Heart left ventricle (tissue), 13 donors: ENCODE measurements around the gene C3orf22.

Experiments
- POLR2A ChIP-seq, 2 donors: fragments of 450-650 bp; IDR thresholded peaks; one replicate each; pipeline ENCODE4 v1.6.1; 2017; ENCODE audit warnings: antibody characterized with exemption in 2 of 2, mild to moderate bottlenecking in 2 of 2, moderate library complexity in 2 of 2
- TF ChIP-seq, protein P1 (sequence below), 12 donors: fragments of 200-600 bp; sonication (generic) in 4 of 12; IDR thresholded peaks; one replicate each; pipeline versions ENCODE4 v1.5.0 to v1.8.0; 2018 to 2022; ENCODE audit warnings: antibody characterized with exemption in 12 of 12, mild to moderate bottlenecking in 5 of 12
- donor health status: ischemic (EF 13 %, LVEDD 7.1; RV severe dilation, severe dysfunction).
- donor health status: DM: no; HTN: yes; CAD: no.
- donor health status: DM: no; HTN: no; CAD: no.
- donor health status: ischemic (EF 25% LVEDD 6.9; RV normal size, moderate dysfunction).
- donor health status: ischemic (EF 25% LVEDD 5.7; RV mildly dilated, moderate dysfunction).
- donor health status: ischemic (EF 35%, LVEDD 5.7; RV mildly dilated, moderate dysfunction).
- donor health status: nonischemic (EF 11% LVEDD 7.7; RV severe dilation, severe dysfunction).
- donor health status: DM: yes; HTN: yes; CAD: no.
- donor health status: PGD.
- donor health status: ischemic (EF 29% LVEDD 5.4; RV normal size, mild dysfunction).
- donor health status: nonischemic (EF 23%, LVEDD 6.1; RV moderate dilation, normal function).

DNA sequence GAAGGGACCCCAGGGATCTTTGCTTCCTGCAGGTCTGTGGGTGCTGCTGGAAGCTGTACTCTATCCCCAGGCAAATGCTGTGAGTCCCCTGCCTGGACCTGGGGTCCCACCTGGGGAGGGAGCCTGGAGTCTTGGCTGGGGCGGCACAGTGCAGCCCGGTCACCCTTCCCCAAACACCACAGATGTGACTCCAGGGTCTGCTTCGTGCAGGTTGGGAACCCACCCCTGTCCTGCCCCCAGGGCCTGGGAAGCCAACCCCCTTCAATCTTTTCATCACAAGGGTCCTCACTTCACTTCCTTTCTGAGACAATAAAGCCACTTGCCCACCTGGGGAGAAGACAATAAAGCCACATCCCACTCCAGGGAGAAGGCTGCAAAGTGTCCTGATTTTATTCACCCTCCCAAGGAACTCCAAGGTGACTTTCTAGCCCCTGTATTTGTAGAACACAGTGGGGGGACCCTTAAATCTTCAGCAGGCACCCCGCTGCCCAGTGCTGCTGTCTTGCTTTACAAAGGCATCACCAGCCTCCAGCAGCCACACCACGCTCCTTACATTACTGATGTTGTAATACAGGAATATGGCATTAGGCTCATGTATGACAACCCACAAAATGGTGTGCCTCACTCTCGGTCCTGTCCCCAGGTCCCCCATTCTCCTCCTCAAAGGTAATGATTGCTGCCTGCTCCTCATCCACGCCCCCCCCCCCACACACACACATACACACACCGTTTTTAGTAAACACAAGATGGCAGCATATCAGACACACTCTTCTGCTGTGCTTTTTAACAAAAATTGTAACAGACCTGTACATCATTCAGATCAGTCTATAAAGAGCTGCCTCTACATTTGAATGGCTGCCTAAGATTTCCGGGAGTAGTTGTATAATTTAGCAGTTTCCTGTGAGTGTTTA is 9.9 kb downstream of the C3orf22 start:
- no peak for TF ChIP-seq POLR2A (IDR thresholded peaks at IDR 0.05)
- TF ChIP-seq, protein P1, sequence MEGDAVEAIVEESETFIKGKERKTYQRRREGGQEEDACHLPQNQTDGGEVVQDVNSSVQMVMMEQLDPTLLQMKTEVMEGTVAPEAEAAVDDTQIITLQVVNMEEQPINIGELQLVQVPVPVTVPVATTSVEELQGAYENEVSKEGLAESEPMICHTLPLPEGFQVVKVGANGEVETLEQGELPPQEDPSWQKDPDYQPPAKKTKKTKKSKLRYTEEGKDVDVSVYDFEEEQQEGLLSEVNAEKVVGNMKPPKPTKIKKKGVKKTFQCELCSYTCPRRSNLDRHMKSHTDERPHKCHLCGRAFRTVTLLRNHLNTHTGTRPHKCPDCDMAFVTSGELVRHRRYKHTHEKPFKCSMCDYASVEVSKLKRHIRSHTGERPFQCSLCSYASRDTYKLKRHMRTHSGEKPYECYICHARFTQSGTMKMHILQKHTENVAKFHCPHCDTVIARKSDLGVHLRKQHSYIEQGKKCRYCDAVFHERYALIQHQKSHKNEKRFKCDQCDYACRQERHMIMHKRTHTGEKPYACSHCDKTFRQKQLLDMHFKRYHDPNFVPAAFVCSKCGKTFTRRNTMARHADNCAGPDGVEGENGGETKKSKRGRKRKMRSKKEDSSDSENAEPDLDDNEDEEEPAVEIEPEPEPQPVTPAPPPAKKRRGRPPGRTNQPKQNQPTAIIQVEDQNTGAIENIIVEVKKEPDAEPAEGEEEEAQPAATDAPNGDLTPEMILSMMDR (IDR thresholded peaks at IDR 0.05): no peak
